ENCODE measurements around the gene NCBP1.
"Not testable (repeated sequence)": the region's sequence is repeated elsewhere in the genome, so short reads cannot be mapped to it uniquely, and the experiment has no call there.

NCBP1 gene

GRCh38 chr9:97673922-97674321 is 40.3 kb downstream of the NCBP1 start:
- DNase-seq (ENCODE audit: low read depth in 1 of 2, low spot score in 1 of 2) = no peak

DNA sequence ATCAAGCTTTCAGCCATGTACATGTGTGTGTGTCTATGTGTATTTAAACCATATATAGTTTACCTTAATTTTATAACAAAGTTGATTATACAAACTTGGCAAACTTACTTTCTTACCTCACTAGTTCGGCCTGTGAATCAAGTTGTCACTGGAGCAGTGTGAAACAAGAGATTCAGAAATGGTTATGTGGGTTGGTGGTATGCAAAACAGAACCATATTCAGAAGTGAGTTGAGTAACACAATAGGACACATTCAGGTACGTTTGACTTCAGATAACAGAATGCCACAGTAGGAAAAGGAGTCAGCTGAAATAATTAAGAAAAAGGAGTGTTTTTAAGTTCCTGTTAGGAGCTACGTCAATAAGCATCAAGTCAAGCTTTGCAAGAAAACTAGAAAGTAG is 42.0 kb downstream of the NCBP1 start:
- DNase-seq (ENCODE audit: low read depth in 1 of 2, low spot score in 1 of 2) = no peak

- DNase-seq (ENCODE audit: low read depth in 1 of 2, low spot score in 1 of 2) = no peak
Observed at GRCh38 chr9:97682242-97682641, 48.6 kb downstream of the NCBP1 start.

- DNase-seq (ENCODE audit: low read depth in 1 of 2, low spot score in 1 of 2) = no peak
Observed at GRCh38 chr9:97688654-97689053, 55.0 kb downstream of the NCBP1 start.

DNA sequence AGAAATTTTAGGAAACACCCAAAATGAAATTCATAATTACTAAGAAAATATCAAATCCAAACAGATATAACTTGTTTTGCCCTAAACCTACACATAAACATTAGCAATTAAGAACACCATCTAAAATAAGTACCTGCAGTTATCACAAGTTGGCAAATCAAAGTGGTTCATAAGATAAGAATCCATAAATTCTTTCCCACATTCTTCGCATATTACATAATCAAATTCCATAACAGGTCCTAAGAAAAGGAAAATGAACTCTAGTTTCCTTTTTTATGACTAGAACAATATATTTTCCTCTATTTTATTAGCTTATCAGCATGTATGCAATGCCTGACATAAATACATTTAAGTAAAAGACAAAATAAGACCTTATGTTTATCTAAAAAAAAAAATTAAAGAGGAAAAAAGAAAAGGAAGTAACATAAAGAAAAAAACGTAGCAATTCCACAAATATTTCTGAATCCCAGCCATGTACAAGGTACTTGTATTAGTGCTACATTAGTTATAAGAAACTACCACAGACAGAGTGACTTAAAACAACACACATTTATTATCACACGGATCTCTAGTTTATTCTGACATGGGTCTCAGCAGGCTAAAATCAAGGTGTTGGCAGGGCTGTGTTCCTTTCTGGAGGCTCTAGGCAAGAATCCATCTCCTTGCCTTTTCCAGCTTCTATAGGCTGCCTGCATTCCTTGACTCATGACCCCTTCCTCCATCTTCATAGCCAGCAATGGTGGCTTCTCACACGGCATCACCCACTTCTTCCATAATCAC is 56.0 kb downstream of the NCBP1 start:
- DNase-seq (ENCODE audit: low read depth in 1 of 2, low spot score in 1 of 2) = no peak

DNA sequence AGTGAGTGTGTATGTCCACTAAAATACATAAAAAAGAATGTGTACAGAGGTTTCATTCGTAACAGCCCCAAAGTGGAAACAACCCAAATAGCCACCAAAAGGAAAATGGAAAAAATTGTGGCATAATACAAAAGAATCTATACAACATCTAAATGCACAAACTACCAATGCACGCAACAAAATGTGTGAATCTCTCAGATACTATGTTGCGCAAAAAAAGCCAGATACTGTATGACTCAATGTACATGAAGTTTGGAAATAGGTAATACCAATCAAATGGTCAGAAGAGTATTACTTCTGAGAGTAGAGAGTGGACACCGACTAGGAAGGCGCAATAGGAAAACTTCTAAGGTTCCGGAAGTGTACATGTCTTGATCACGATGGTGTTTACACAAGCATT is 61.1 kb downstream of the NCBP1 start:
- no peak for DNase-seq (ENCODE audit: low read depth in 1 of 2, low spot score in 1 of 2)

- DNase-seq (ENCODE audit: low read depth in 1 of 2, low spot score in 1 of 2) = no peak
Observed at GRCh38 chr9:97695390-97695789, 61.8 kb downstream of the NCBP1 start.

- no peak for DNase-seq (ENCODE audit: low read depth in 1 of 2, low spot score in 1 of 2)
Observed at GRCh38 chr9:97695995-97696802, 62.6 kb downstream of the NCBP1 start.

GRCh38 chr9:97696803-97697601 is 63.4 kb downstream of the NCBP1 start, which contains the start of gene XPA:
Gene XPA (minus strand): TSS chr9:97697340. CDS start chr9:97697292, 48 bp downstream.
- DNase-seq (ENCODE audit: low read depth in 1 of 2, low spot score in 1 of 2) = peak; percentile 93 to 96

DNA sequence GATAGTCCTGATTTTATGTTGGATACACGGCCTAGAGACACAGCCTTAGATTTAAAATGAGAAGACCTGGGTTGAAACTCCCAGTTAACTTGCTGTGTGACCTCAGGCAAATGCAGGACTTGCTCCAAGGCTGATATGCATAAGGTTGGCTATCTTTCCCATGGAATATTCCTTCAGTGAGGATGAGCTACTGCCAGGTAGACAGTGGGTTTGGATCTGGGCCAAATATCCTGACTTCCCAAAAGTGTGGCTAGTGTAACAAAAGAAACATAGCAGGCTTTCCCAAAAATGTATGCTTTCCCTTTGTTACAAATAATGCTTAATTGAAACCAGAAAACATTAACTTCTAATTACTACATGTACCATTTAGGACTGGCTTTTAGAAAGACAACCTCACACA is 64.2 kb downstream of the NCBP1 start:
- no peak for DNase-seq (ENCODE audit: low read depth in 1 of 2, low spot score in 1 of 2)

GRCh38 chr9:97698865-97699264 is 65.2 kb downstream of the NCBP1 start:
- no peak for DNase-seq (ENCODE audit: low read depth in 1 of 2, low spot score in 1 of 2)

- DNase-seq (ENCODE audit: low read depth in 1 of 2, low spot score in 1 of 2) = not testable (repeated sequence)
Observed at GRCh38 chr9:97699281-97699680, 65.7 kb downstream of the NCBP1 start.

- DNase-seq (ENCODE audit: low read depth in 1 of 2, low spot score in 1 of 2) = not testable (repeated sequence)
Observed at GRCh38 chr9:97699824-97700223, 66.2 kb downstream of the NCBP1 start.

DNA sequence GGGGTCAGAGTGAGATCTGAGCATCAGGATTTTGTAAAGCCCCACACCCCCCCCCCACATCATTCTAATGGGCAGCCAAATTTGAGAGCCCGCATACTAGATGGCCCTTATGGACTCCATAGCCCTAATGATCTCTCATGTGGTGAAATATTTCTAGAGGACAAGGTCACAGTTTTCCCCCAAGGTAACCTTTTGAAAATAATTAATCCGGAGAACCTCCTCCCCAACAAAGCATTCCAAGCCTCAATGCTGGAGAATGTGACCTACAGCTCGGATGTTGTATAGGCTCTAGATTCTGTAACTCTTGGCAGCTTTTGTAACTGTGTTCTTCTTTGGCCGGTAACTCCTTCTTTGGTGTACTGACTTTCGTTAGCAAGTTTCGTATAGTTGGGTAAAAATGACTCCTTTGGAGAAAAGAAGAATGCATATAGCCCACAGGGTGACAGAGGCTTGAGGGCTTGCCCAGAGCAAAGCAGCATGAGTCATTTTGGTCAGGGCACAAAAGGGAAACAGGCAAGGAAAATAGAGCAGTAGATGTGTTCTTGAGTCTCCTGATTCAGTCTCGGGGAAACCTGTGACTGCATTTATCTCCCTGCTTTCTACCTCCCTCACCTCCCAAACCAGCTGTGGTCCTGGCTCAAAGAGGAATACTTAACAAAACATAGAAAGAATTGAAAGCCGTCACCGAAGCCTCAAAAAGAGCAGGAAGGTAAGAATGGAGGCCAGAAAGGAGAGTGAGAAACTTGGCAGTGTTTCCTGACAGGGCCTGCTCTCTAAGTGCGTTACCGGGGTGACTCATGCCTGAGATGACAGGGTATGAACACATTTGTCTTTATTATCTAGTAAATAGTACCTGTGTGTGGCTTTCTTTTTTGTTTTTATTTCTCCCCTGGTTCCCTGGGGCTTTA is 70.1 kb downstream of the NCBP1 start:
- no peak for DNase-seq (ENCODE audit: low read depth in 1 of 2, low spot score in 1 of 2)

GRCh38 chr9:97704345-97704677 is 70.7 kb downstream of the NCBP1 start:
- no peak for DNase-seq (ENCODE audit: low read depth in 1 of 2, low spot score in 1 of 2)

GRCh38 chr9:97704851-97705250 is 71.2 kb downstream of the NCBP1 start:
- DNase-seq (ENCODE audit: low read depth in 1 of 2, low spot score in 1 of 2) = no peak

- no peak for DNase-seq (ENCODE audit: low read depth in 1 of 2, low spot score in 1 of 2)
Observed at GRCh38 chr9:97705354-97705950, 71.8 kb downstream of the NCBP1 start.

DNA sequence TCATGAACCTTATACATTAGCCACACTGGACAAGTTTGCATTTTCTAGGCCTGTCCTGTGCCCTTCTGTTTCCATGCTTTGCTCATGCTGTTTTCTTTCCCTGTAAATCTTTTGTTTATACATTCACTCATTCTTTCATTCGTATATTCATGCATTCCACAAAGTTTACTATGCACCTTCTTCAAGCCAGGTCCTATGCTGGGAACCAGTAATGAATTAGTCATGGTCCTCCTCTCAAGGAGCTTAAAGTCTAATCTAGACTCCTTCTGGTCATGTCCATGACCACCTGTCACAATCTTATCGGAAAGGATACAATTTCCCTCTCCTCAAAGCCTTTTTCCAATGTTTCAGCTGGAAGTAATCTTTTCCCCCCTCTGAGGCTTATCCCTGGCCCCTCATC is 72.6 kb downstream of the NCBP1 start:
- DNase-seq (ENCODE audit: low read depth in 1 of 2, low spot score in 1 of 2) = no peak

DNA sequence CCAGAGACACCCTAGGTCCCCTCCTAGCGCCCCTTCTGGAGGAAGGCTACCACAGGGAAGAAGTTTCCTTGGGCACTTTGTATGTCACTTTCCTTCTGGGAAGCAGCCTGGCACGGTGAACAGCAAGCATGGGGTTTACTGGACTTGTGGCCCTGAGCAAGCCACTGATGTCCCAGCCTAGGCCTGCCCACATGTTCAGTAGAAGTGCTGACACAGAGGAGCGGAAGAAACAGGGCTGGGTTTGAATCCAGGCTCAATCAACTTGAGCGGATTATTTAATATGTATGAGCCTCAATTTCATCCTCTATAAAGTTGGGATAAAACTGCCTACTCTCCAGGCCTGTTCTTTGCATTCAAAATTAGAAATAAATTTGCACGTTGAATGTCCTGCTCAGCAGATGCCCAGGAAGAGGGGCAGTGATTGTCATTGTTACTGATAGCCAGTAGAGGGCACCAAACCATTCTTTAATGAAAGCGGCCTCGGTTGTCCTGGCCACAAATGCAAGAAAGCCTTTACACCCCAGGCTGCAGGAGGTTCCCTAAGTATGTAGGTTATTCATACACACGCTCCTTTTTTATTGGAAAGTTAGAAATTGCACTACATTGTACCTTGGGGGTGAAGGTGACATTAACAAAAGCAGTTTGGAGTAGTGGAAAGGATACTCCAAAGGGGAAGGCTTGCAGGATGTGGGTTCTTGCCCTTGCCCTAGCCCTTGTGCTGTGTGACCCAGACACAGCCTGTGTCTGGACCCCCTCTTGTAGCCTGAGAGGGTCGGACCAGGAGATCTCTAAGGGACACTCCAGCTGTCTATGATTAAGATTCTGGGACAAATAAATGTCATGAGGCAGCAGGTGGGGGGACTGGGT is 77.0 kb downstream of the NCBP1 start:
- DNase-seq (ENCODE audit: low read depth in 1 of 2, low spot score in 1 of 2) = peak in 1 of 2 donors; percentile 19

Measured in activated T-helper 1 cell treated with anti-CD3 and anti-CD28 coated beads, Interleukin-2, amount 50 U/mL, for 16 hours (primary cell).